ENCODE data around the gene YIF1B.
"Not testable (repeated sequence)": the region's sequence is repeated elsewhere in the genome, so short reads cannot be mapped to it uniquely, and the experiment has no call there.

The YIF1B gene

GRCh38 chr19:38273499-38273898, 42.2 kb downstream of the YIF1B start:
- DNase-seq: no peak

- DNase-seq: no peak
Measured at GRCh38 chr19:38270587-38271167, 45.1 kb downstream of the YIF1B start.

- no peak for DNase-seq
Measured at GRCh38 chr19:38268539-38268938, 47.2 kb downstream of the YIF1B start.

GRCh38 chr19:38267761-38268483, 47.8 kb downstream of the YIF1B start:
- DNase-seq: no peak

- DNase-seq: no peak
Measured at GRCh38 chr19:38266981-38267597, 48.7 kb downstream of the YIF1B start.

- DNase-seq: no peak
Measured at GRCh38 chr19:38265921-38266429, 49.8 kb downstream of the YIF1B start.

- no peak for DNase-seq
Measured at GRCh38 chr19:38265213-38265861, 50.4 kb downstream of the YIF1B start.

- peak in 4 of 5 donors; percentile 37 to 66 (median 40) for DNase-seq
Measured at GRCh38 chr19:38264486-38265212, 51.1 kb downstream of the YIF1B start, which contains the start of gene SPINT2. SPINT2 (plus strand) TSS chr19:38264573; CDS start chr19:38264893, 320 bp downstream.

- peak; percentile 32 to 76 (median 70) for DNase-seq
Measured at GRCh38 chr19:38263689-38264485, 51.9 kb downstream of the YIF1B start.

GRCh38 chr19:38262585-38263268, 53.0 kb downstream of the YIF1B start:
- no peak for DNase-seq

- not testable (repeated sequence) for DNase-seq
Measured at GRCh38 chr19:38261942-38262341, 53.8 kb downstream of the YIF1B start.

GRCh38 chr19:38255383-38256014, 60.2 kb downstream of the YIF1B start:
- DNase-seq: no peak

GRCh38 chr19:38253788-38254187, 62.0 kb downstream of the YIF1B start:
- no peak for DNase-seq

Data from T-helper 1 cell (primary cell).